ENCODE data around the gene TRAPPC12.

TRAPPC12 gene

DNA sequence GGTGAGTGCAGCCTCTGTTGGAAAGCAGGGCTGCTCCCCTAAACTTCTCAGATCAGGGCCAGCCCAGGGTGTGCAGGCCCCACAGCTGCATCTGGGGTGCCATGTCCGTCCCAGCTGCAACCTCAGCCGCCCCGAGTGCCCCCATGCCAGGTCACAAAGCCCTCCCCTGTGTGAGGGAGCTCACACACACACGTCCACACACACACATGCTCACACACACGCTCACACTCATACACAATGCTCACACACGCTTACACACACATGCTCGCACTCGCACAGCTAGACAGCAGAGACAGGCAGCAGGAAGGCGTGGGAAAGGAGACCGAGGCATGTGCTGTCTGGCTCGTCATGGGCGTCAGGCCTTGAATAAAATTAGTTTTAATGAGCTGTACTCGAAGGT is 84.5 kb downstream of the TRAPPC12 start:
- no peak for DNase-seq (ENCODE audit: low read depth, low spot score)
- H3K27ac ChIP-seq, result no peak overlapping the region

DNA sequence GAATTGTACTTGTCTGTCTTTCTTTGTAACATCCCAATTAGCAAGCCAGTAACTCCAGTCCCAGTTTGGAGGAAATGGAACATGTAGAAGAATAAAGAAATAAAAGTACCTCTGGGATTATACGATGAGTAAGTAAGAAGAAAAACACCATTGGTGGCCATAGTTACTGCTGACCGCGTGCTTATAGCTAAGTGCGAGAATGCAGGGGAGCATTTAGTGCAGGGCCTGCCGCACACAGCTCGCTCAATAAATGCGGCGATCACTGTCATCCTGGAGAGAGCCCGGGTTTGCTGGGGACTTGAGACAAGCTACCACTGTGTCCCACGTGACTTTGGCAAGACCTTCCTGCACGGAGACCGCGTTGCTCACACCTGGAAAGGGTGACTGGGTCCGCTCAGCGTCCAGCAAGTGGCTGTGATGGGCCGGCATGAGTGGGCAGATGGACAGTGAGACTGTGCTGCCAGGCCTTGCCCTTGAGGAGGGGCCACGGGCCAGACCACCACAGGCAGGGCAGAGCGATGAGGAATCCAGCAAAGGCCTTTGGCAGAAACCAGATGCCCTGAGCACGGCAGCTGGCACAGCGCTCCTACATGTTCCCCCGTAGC is 85.0 kb downstream of the TRAPPC12 start:
- no peak for DNase-seq (ENCODE audit: low read depth, low spot score)
- no peak overlapping the region for H3K27ac ChIP-seq

DNA sequence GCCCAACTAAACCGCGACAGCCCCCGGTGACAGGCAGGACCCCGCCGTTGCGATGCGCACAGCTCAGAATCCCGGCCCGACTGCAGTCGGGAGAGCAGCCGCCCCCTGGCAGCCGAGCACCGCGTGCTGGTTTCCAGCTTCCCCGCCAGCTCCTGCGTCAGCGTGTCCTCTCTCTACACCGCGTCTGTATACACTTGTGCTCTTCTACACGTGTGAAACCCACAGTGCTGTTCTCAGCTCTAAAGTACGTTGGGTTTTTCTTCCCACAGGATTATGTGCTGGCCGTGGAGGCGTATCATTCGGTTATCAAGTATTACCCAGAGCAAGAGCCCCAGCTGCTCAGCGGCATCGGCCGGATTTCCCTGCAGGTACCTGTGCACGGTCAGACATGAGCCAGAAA is 85.8 kb downstream of the TRAPPC12 start:
- no peak overlapping the region for H3K27ac ChIP-seq
- no peak for DNase-seq (ENCODE audit: low read depth, low spot score)

DNA sequence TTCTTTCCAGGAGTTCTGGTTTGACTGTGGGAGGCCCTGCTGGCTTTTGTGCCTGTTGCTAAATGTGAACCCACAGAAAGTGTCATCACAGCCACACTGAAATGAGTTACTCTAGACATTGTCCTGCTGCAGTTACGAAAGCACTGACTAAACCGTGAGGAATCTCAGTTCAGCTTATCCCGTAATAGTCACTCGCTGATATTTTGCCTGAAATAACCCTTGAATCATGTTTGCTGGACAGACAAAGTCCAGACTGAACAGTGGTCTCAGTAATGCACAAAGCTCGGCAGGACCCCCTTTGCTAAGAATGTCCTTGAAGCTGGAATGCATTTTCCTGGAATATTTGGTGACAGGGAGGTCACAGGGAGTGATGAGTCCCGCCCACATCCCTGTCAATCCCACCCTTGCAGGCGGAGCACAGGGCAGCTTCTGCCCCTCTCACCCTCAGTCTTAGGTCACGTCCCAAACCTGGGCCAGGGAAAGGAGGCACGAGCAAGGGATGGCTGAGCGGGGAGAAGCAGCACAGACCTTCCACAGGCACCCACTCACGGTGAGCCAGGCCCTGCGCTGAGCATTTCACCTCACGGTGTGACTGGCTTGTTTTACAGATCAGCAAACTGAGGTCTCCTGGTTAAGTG is 86.5 kb downstream of the TRAPPC12 start:
- DNase-seq (ENCODE audit: low read depth, low spot score), result no peak
- H3K27ac ChIP-seq, result no peak overlapping the region

DNA sequence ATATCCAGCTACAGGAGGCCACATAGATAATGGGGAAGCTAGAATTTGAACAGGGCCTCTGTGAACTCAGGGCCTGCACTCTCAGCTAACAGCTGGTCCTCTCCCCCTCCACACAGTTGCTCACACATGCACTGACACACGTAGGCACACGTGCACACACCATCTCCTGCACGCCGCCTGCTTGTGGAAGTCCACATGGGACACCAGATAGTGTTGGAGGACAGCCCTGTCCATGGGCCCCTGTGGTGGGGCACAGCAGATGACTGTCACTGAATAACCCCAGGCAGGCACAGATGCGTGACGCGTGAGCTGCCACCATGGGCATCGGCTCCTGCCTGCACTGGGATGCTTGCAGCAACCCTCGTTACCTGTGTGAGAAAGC is 87.0 kb downstream of the TRAPPC12 start:
- DNase-seq (ENCODE audit: low read depth, low spot score), result no peak
- no peak overlapping the region for H3K27ac ChIP-seq

DNA sequence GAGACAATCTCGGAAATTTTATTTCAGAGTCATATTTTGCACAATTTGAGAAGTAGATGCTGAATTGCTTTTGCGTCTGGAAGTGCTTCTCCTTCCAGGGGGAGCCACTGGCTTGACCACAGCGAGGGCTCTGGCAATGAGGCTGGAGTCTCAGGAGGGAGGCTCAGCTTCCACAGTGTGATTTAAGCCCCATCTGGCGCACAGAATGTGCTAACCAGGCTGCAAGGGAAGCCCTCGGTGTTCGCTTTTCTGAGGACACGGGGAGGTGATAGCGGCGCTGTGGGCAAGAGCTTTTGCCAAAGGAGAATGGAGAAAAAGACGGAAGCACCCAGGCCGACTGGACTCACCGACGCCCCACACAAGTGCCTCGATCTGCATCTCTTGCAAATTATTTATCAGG is 87.5 kb downstream of the TRAPPC12 start:
- no peak overlapping the region for H3K27ac ChIP-seq
- no peak for DNase-seq (ENCODE audit: low read depth, low spot score)

DNA sequence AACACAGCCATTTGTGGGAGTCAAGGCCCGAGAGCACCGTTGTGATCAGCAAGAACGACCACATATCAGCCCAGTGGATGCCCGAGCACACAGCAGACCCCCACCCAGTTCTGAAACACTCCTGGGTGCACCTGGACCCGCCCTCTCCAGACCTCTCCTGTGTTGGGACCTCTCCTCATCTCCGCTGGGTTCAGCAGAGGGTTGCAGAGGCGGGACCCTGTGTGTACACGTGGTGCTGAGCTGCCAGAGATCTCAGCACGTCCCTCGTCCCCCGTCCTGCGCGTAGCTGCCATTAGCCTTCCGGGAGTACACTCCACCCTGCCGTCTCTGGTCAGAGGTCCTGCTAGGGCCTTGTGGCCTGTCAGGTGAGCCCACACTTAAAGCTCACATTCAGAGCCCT is 88.2 kb downstream of the TRAPPC12 start:
- H3K27ac ChIP-seq, result no peak overlapping the region
- DNase-seq (ENCODE audit: low read depth, low spot score), result no peak

DNA sequence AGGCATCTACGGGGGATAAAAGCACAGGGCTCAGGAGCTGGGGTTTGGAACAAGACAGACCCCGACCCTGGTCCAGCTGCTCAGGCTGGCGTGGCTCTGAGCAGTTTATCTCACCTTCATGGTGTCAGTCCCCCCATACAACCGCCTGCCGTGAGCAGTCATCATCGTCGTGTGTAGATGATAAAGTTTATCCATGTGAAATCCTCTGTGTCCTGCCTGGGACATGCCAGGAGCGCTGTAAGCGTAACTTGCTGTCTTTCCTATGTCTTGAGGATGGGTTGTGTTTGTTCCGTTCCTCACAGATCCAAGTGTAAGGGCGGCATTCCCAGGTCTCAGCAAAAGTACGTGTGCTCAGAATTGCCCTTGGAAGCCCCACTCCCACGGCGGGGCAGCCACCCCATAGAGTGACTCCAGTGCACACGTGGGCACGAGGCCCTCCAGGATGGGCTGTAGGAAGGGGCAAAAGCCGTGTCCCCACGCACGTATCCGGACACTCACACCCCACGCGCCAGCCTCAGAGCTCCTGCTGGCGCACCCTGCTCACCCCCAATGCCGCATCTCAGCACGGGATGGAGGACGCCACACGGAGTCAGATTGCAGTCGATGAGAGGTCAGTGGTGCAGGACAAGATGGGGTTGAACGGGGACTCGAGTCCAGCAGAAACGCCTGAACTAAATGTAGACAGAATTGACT is 88.9 kb downstream of the TRAPPC12 start:
- H3K27ac ChIP-seq, result no peak overlapping the region
- DNase-seq (ENCODE audit: low read depth, low spot score), result no peak

DNA sequence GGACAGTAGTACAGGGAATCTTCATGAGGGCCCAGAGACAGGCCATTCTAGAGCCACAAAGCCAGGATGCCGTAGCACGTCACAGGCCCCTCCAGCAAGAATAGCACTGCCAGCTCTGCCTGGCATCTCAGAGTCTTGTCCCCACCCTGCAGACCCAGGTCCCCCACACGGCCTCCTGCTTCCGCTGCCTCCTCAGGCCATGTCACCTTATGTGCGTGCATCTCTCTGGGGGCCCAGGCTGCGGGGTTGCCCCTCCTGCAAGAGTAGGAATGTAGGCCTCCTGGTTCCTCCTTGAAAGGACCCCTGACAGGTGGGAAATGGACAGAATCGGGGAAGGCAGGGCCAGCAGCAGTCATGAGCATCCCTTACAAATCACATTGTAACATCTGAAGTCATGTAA is 90.0 kb downstream of the TRAPPC12 start:
- peak overlapping the region; percentile 54 for H3K27ac ChIP-seq
- no peak for DNase-seq (ENCODE audit: low read depth, low spot score)

DNA sequence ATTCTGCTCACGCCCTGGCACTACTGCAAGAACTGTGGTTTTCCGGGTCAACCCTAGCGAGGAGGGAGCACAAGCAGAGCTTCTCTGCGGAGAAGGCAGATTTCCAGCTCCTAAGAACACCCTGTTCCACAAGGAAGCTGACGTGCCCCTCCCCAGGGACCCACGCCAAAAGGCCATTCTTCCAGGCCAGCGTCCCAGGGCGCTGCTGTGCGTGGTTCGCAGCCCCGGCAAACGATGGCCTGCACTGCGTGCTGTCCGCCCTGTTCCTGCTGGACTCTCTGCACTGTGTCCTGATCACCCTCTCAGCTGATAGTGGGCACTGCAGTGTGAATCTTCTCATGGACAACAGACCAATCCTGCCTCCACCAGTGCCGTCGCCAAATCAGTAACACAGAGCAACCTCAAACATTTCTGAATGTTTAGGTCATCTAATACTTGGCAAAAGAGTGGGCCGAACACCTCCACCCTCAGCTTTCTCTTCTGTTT is 90.7 kb downstream of the TRAPPC12 start:
- peak overlapping the region; percentile 54 for H3K27ac ChIP-seq
- no peak for DNase-seq (ENCODE audit: low read depth, low spot score)

DNA sequence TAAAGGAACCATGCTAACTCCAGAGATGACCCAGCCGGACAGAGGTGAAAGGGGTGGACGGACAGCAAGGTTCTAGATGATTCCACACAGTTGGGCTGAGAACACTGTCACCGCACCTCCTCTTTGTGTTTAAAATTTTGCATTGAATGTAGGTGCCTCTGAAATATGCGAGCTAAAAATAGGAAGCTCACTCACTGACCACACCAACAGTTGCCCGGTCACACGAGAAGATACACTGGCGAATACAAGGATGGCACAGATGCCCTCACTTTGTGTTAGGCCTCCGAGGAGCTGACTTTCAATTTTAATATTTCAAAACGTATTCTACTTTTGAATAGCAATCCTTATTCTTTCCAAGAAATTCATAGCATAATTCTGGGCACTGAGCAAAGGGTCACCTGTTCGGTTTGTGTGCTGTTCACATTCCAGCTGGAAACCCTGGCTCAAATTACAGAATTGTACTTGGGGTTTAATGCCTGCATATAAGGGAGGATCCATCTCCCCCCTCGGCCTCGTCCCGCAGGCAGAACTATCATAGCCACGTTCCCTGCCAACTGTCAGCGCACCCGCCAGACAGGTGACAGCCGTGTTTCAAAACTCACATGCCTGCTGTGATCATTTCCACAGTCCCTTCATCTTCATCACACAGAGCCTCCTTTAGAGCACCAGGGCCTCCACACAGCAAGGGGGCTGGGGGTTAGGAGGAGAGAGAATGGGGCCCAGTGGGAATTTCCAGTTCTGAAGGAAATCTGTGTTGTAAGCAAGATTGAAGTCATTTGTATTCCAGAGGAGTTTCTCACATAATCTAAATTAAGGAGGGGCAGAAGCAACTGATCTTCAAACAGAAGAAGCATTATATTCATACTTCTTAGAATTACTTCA is 91.6 kb downstream of the TRAPPC12 start:
- no peak overlapping the region for H3K27ac ChIP-seq
- DNase-seq (ENCODE audit: low read depth, low spot score), result no peak

DNA sequence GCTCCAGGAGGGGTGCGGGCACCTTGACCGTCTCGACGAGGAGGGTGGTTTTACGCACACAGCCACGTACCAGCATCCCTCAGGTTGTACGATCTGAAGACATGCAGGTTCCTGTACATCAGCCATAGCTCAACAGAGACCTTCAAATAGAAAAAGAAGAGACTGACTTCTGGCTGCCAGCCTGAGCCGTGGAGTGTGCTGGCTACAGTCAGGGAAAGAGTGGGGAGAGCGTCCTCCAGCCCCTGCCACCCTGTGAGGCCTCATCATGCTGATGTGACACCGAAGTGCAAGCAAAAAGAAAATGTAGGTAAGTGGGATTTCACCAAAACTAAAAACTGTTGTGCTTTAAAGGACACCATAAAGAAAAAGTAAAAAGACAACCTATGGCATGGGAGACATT is 92.8 kb downstream of the TRAPPC12 start:
- no peak overlapping the region for H3K27ac ChIP-seq
- DNase-seq (ENCODE audit: low read depth, low spot score), result no peak

DNA sequence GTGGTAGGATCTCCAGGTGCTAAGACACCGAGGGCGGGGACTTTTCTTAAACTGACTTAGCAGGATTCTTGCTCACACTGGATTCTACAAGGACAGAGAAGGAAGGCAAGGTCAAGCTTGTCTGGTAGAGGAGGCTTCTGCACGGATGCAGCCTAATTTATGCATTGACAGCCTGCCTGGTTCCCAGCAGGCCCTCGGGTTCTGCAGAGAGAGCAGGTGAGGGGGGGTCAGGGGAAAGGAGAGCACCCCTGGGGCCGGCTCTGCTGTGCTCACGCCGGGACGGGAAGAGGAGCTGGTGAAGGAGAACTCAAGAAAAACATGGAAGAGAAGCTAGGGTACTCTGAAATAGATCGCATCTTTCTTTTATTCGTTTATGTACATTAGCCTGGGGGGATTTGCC is 93.5 kb downstream of the TRAPPC12 start:
- no peak overlapping the region for H3K27ac ChIP-seq
- DNase-seq (ENCODE audit: low read depth, low spot score), result no peak

DNA sequence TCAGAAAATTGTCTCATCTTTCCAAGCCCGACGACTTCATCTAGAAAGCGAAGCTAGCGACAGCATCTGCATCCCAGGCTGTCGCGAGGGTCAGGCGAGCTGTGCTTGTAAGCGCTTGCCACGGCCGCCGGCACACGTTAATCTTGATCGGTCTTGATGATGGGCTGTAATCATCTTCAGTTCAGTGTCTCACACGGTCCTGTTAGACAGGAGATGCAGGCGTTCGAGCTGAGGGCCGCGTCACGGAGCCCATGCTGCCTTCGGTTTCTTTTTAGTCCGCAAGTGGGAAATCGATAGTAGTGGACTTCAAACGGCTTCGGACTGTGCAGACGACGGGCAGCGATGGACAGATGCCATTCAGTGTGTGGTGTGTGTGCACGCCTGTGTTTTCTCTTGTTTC is 96.3 kb downstream of the TRAPPC12 start:
- no peak for DNase-seq (ENCODE audit: low read depth, low spot score)

DNA sequence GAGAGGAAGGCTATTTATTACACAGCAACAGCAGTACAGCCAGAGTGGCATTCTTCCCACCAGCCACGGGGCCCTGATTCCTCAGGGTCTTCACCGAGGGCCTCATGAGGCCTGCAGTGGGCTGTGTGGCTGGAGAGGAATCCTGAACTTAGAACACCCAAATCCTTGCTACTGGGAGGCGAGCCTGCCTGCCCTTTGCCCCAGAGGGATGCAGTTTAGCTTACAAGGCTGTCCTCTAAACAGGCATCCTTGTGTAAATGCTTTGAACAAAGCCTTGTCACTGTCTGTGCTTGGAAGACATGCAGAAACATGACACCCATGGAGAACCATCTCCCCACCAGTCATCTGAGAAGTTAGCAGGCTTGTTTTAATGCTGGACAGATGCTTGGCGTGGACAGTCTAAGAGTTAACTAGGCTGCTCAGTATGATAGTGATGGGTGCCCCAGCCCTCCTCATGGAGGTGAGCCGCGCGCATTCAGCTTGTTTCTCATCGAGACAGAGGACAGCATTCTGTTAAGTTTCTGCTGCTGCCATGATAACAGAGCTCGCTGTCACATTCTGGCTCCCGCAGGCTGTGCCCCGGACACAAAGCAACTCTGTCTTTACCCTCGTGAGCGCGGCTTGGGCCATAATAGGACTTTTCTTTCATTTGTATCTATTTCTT is 97.0 kb downstream of the TRAPPC12 start:
- no peak for DNase-seq (ENCODE audit: low read depth, low spot score)

More for the DNA sequence above, 96.3 kb downstream of the TRAPPC12 start:
- H3K27ac ChIP-seq, result no peak overlapping the region

DNA sequence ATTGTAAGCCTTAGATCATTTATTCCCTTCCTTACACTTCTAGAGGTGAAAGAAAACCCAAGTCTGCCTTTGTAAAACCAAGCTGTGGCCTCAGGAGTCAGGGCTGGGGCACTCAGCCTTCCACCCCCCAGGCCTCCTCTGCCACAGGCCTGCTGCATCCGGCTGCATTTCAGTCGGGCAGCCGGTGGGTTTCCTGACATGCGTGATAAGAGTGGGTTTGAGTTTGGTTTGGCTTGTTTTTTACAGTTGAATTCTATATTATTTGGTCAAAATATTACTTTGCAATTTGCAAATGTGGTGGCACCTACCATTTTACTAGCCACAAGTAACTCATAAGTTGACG is 97.5 kb downstream of the TRAPPC12 start:
- no peak overlapping the region for H3K27ac ChIP-seq
- DNase-seq (ENCODE audit: low read depth, low spot score), result no peak

More for the DNA sequence above, 97.0 kb downstream of the TRAPPC12 start:
- H3K27ac ChIP-seq, result no peak overlapping the region

DNA sequence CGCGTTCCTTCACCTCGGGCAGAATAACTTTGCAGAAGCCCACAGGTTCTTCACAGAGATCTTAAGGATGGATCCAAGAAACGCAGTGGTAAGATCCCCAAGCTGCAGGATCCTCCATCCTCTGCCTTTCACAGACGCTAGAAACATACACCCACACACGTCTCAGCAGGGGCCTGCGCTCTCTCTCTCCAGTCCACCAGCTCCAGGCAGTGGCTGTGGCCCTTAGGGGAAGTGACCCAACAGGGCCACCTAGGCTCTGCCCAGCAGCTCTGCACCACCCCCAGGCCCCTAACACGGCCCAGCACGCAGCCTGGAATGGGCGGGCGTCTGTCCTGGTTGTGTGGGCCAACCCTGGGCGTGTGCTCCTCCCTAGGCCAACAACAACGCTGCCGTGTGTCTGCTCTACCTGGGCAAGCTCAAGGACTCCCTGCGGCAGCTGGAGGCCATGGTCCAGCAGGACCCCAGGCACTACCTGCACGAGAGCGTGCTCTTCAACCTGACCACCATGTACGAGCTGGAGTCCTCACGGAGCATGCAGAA is 99.4 kb downstream of the TRAPPC12 start:
- no peak overlapping the region for H3K27ac ChIP-seq
- no peak for DNase-seq (ENCODE audit: low read depth, low spot score)

DNA sequence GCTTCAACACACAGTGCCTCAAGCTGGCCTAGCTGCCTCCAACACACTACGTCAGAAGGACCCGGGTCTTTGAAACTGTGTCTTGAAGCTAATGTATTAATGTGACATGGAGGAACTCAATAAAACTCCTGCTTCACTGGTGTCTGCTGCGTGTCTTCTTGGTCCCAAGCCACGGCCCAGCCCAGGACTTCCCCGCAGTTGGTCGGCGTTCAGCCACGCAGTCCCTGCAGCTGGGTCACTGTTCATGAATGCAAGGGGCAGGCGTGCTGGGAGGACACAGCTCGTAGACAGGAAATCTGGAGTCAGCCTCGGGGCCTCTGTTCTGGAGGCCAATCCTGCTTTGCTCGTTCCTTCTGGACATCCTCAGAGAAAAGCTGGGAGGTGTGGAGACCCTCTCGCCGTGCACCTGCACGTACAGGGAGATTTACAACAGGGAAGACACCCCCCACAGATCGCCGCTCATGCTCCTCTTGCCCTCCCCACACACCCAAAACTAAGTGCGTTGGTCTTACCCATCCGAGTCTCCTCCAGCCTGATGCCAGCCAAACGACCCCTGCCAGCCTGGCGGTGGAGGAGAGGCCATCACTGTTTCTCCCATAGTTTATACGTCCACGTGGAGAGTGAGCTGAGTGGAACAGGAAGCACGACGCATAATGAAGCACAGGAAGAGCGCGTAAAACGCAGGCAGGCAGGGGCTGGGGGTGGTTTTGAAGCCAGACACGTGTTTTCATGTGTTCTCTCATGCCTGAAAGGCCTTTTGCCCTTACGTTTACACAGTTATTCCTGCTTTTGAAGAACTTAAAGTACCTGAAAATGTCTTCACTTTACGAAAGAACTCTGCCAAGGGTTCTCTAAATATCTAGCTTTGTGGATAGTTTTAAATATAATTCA is 100.2 kb downstream of the TRAPPC12 start:
- no peak for DNase-seq (ENCODE audit: low read depth, low spot score)
- H3K27ac ChIP-seq, result no peak overlapping the region
